A549 (cell line): ENCODE measurements around the gene DHPS. TPM values are rescaled to one million over a fixed set of nuclear protein-coding genes. Genes with fewer than 3 reads are reported as not detected.

Source experiments
- ATAC-seq, 2 experiments: fragments of 200-7000 bp in 1 of 2; fragments of >200 bp in 1 of 2; cut with Nextera tagmentation in 1 of 2; cut with Tn5 transposase in 1 of 2; 3 replicates each; pipeline versions ENCODE4 v1.8.0 to v1.9.1; 2018 to 2020; ENCODE audit warnings: mild to moderate bottlenecking in 1 of 2, moderate library complexity in 1 of 2
- CTCF ChIA-PET: fragments of 300-600 bp; sonication (Branson Sonifier 250); formaldehyde crosslinking; extraction: SDS; loops from one replicate; lab custom pipeline; 2021; ENCODE audit warnings: antibody characterized with exemption, inconsistent platforms; lab: Yijun Ruan, JAX
- POLR2A ChIA-PET: fragments of 350-600 bp; formaldehyde crosslinking; extraction: SDS; loops from one replicate; lab custom pipeline; 2021; ENCODE audit warnings: antibody characterized with exemption, inconsistent platforms; lab: Yijun Ruan, JAX
- DNase-seq, 2 experiments: peaks; one replicate each; pipeline versions ENCODE4 v3.0.0 to v3.0.0-alpha.2; 2011 to 2016; ENCODE audit warnings: low read depth in 1 of 2, low spot score in 1 of 2
- FAIRE-seq: peaks from 2 replicates; lab custom pipeline; 2011; peaks lifted over from hg19 to GRCh38; lab: Jason Lieb, UNC
- H3K27ac ChIP-seq, 2 experiments: fragments of >200 bp; sonication (Bioruptor Twin); formaldehyde crosslinking; 3 replicates each; pipeline ENCODE4 v1.5.1; 2016 to 2017
- H3K4me1 ChIP-seq: fragments of >200 bp; sonication (Bioruptor Twin); formaldehyde crosslinking; 3 replicates; pipeline ENCODE4 v1.6.1; 2016
- H3K4me2 ChIP-seq: fragments of >200 bp; sonication (Bioruptor Twin); formaldehyde crosslinking; 3 replicates; pipeline ENCODE4 v1.6.1; 2016
- H3K4me3 ChIP-seq: fragments of >200 bp; sonication (Bioruptor Twin); formaldehyde crosslinking; 3 replicates; pipeline ENCODE4 v1.5.1; 2016
- H3K9me3 ChIP-seq: fragments of >200 bp; sonication (Bioruptor Twin); formaldehyde crosslinking; 3 replicates; pipeline ENCODE4 v1.6.1; 2016
- CBX2 ChIP-seq: fragments of 200-600 bp; sonication (generic); IDR thresholded peaks from 2 replicates; pipeline ENCODE4 v1.6.1; 2016; ENCODE audit warnings: low read depth, mild to moderate bottlenecking, borderline replicate concordance
- CEBPB ChIP-seq, 2 experiments: fragments of >200 bp in 1 of 2; sonication (Bioruptor Twin) in 1 of 2; formaldehyde crosslinking in 1 of 2; IDR thresholded peaks; 2 replicates each; pipeline ENCODE4 v1.6.1; 2012 to 2016
- E2F6 ChIP-seq: IDR thresholded peaks from 2 replicates; pipeline ENCODE4 v1.6.1; 2012; ENCODE audit warnings: low read depth, borderline replicate concordance
- EHF ChIP-seq: fragments of 250-450 bp; sonication (Bioruptor Pico); IDR thresholded peaks from 2 replicates; pipeline ENCODE4 v1.5.0; 2020; ENCODE audit warnings: mild to moderate bottlenecking
- EP300 ChIP-seq, 2 experiments: fragments of >200 bp; sonication (Bioruptor Twin); formaldehyde crosslinking; IDR thresholded peaks; 2 replicates in 1 of 2; 3 replicates in 1 of 2; pipeline ENCODE4 v1.6.1; 2016 to 2017
- ESRRA ChIP-seq: fragments of 150-350 bp; IDR thresholded peaks from 2 replicates; pipeline ENCODE4 v1.6.1; 2014; ENCODE audit warnings: mild to moderate bottlenecking, low read length, borderline replicate concordance
- FOSL2 ChIP-seq, 2 experiments: fragments of 450-650 bp in 1 of 2; fragments of >200 bp in 1 of 2; sonication (Bioruptor Twin) in 1 of 2; formaldehyde crosslinking; IDR thresholded peaks; 2 replicates each; pipeline versions ENCODE4 v1.5.0 to v1.6.1; 2016 to 2020; ENCODE audit warnings: mild to moderate bottlenecking in 1 of 2, moderate library complexity in 1 of 2
- GATA3 ChIP-seq: IDR thresholded peaks from 2 replicates; pipeline ENCODE4 v1.6.1; 2012; ENCODE audit warnings: borderline replicate concordance
- HOXA7 ChIP-seq: fragments of 250-450 bp; sonication (Bioruptor Pico); IDR thresholded peaks from 2 replicates; pipeline ENCODE4 v1.5.0; 2020; ENCODE audit warnings: mild to moderate bottlenecking, moderate library complexity
- JUN ChIP-seq, 2 experiments: fragments of >200 bp; sonication (Bioruptor Twin); formaldehyde crosslinking; IDR thresholded peaks; 2 replicates in 1 of 2; 3 replicates in 1 of 2; pipeline ENCODE4 v1.6.1; 2016 to 2017
- KDM1A ChIP-seq: fragments of 200-600 bp; sonication (generic); IDR thresholded peaks from 2 replicates; pipeline ENCODE4 v1.6.1; 2016; ENCODE audit warnings: low read depth, mild to moderate bottlenecking
- KDM5A ChIP-seq: fragments of 200-600 bp; sonication (generic); IDR thresholded peaks from 2 replicates; pipeline ENCODE4 v1.6.1; 2016; ENCODE audit warnings: antibody characterized with exemption, mild to moderate bottlenecking
- MAFK ChIP-seq: fragments of 450-650 bp; IDR thresholded peaks from 2 replicates; pipeline ENCODE4 v1.6.1; 2014; ENCODE audit not compliant: partially characterized antibody
- MAX ChIP-seq: IDR thresholded peaks from 2 replicates; pipeline ENCODE4 v1.6.1; 2012
- NPAS2 ChIP-seq: fragments of 250-450 bp; sonication (Bioruptor Pico); IDR thresholded peaks from 2 replicates; pipeline ENCODE4 v1.8.0; 2022; ENCODE audit warnings: mild to moderate bottlenecking, moderate library complexity, borderline replicate concordance
- PBX3 ChIP-seq: IDR thresholded peaks from 2 replicates; pipeline ENCODE4 v1.6.1; 2012
- PHF8 ChIP-seq: fragments of 200-600 bp; sonication (generic); IDR thresholded peaks from 2 replicates; pipeline ENCODE4 v1.6.1; 2016; ENCODE audit warnings: low read depth, mild to moderate bottlenecking, antibody characterized with exemption, moderate library complexity, borderline replicate concordance
- POLR2A ChIP-seq: IDR thresholded peaks from 2 replicates; pipeline ENCODE4 v1.6.1; 2012; ENCODE audit warnings: mild to moderate bottlenecking, low read length
- RCOR1 ChIP-seq: fragments of 150-350 bp; IDR thresholded peaks from 2 replicates; pipeline ENCODE4 v1.6.1; 2014; ENCODE audit warnings: antibody characterized with exemption, low read length, low read depth
- REST ChIP-seq: fragments of 200-600 bp; sonication (generic); IDR thresholded peaks from 2 replicates; pipeline ENCODE4 v1.6.1; 2016; ENCODE audit warnings: antibody characterized with exemption, mild to moderate bottlenecking, moderate library complexity
- RNF2 ChIP-seq: fragments of 200-600 bp; sonication (generic); IDR thresholded peaks from 2 replicates; pipeline ENCODE4 v1.6.1; 2016; ENCODE audit warnings: low read depth, mild to moderate bottlenecking, antibody characterized with exemption, moderate library complexity, borderline replicate concordance
- TFCP2L1 ChIP-seq: fragments of 250-450 bp; sonication (Bioruptor Pico); IDR thresholded peaks from 2 replicates; pipeline ENCODE4 v1.5.0; 2021; ENCODE audit warnings: mild to moderate bottlenecking
- TP53 ChIP-seq: fragments of 250-450 bp; sonication (Bioruptor Pico); IDR thresholded peaks from 2 replicates; pipeline ENCODE4 v1.5.0; 2021; ENCODE audit warnings: mild to moderate bottlenecking, moderate library complexity
- ZC3H11A ChIP-seq: fragments of 450-650 bp; IDR thresholded peaks from 2 replicates; pipeline ENCODE4 v1.6.1; 2014; ENCODE audit warnings: antibody characterized with exemption, mild to moderate bottlenecking
- ZFP36 ChIP-seq: fragments of 450-650 bp; IDR thresholded peaks from 2 replicates; pipeline ENCODE4 v1.6.1; 2014; ENCODE audit warnings: borderline replicate concordance; ENCODE audit not compliant: partially characterized antibody
- ZNF302 ChIP-seq: fragments of 250-450 bp; sonication (Bioruptor Pico); IDR thresholded peaks from 2 replicates; pipeline ENCODE4 v1.9.0; 2021; ENCODE audit warnings: inconsistent platforms, mild to moderate bottlenecking, moderate library complexity
- WGBS: methylation state at CpG from one replicate; pipeline ENCODE4 v1.1.6; 2017; ENCODE audit errors: missing lambda C conversion rate; 5-methylcytosine and 5-hydroxymethylcytosine counted together
- polyA plus RNA-seq, 4 experiments: library from polyadenylated mRNA; depleted of rRNA in 3 of 4; stranded (reverse); fragments of >200 nt; fragmentation: RNase III in 1 of 4; extraction: RNeasy Plus Mini Kit Qiagen cat#74134 plus additional on column Dnase treatment in 1 of 4; gene quantifications; 2 replicates in 3 of 4; 3 replicates in 1 of 4; pipeline ENCODE4 v1.2.3, GENCODE V29; 2011 to 2017
- TF ChIP-seq, protein P1 (sequence below): fragments of 150-350 bp; IDR thresholded peaks from 2 replicates; pipeline ENCODE4 v1.6.1; 2014; ENCODE audit warnings: low read depth, mild to moderate bottlenecking, low read length

DHPS gene
- polyA plus RNA-seq, 2 of the 4 experiments (the other 2 are of a cell fraction) = 57.8 to 71.9 TPM

- DNase-seq (no peak), ATAC-seq (no peak), FAIRE-seq (no peak)
- CTCF ChIA-PET = interaction anchor here (0.7 to 1.0 kb wide), 2 partner anchors 80 to 172 kb away, joined by 3 to 4 read pairs; no protein-coding TSS in a partner anchor
- no peak overlapping the region for H3K27ac ChIP-seq
- 99% methylated on average over 10 of the region's 10 CpGs for WGBS
- 0 out of 3 replicates have a peak, but pooled peaks cover 4% of the 10 kb centered on the region for H3K4me1 ChIP-seq
- no peak overlapping the region for H3K4me3 ChIP-seq
- no peaks in the 10 kb centered on the region for H3K9me3 ChIP-seq
- no peak overlapping the region for H3K4me2 ChIP-seq
- TF ChIP-seq POLR2A (no peak), MAX (no peak), RCOR1 (no peak), TP53 (no peak), JUN (IDR thresholded peaks at IDR 0.05) (no peak), ZNF302 (CRISPR knock-in tag) (no peak), RNF2 (no peak), CEBPB (IDR thresholded peaks at IDR 0.05) (no peak), REST (no peak), HOXA7 (CRISPR knock-in tag) (no peak), KDM1A (no peak), E2F6 (no peak), ESRRA (no peak), PHF8 (no peak), TFCP2L1 (CRISPR knock-in tag) (no peak), FOSL2 (IDR thresholded peaks at IDR 0.05) (no peak), FOSL2 (CRISPR knock-in tag; IDR thresholded peaks at IDR 0.05) (no peak), EP300 (IDR thresholded peaks at IDR 0.05) (no peak)
- TF ChIP-seq, protein P1, sequence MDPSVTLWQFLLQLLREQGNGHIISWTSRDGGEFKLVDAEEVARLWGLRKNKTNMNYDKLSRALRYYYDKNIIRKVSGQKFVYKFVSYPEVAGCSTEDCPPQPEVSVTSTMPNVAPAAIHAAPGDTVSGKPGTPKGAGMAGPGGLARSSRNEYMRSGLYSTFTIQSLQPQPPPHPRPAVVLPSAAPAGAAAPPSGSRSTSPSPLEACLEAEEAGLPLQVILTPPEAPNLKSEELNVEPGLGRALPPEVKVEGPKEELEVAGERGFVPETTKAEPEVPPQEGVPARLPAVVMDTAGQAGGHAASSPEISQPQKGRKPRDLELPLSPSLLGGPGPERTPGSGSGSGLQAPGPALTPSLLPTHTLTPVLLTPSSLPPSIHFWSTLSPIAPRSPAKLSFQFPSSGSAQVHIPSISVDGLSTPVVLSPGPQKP = no peak
- TF ChIP-seq, all 56 proteins: peak for 0
- POLR2A ChIA-PET = interaction anchor here (0.6 kb wide), 1 partner anchor 9 kb away, joined by 3 read pairs; the partner anchor contains the start of genes MAN2B1 and WDR83
Observed at GRCh38 chr19:12675399-12675798, 6.3 kb downstream of the DHPS start.

DNA sequence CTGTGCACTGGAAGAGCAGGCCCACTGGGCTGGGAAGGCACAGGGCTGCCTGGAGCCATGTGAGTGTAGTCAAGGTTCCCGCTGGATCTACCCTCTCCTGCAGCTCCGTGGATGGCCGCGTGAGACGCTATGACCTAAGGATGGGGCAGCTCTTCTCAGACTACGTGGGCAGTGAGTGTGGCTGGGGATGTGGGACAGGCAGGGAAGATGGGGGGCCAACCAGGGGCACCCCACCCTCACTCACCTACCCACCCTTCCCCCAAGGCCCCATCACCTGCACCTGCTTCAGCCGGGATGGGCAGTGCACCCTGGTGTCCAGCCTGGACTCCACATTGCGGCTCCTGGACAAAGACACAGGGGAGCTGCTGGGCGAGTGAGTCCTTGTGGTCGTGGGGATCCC, 8.9 kb downstream of the DHPS start:
- ATAC-seq = no peak
- no peak overlapping the region for H3K4me2 ChIP-seq
- no peak for FAIRE-seq
- WGBS = 100% methylated on average over 6 of the region's 10 CpGs
- DNase-seq = no peak
- no peak overlapping the region for H3K4me3 ChIP-seq
- no peak overlapping the region for H3K27ac ChIP-seq
- H3K9me3 ChIP-seq = no peaks in the 10 kb centered on the region
- H3K4me1 ChIP-seq = peaks cover 11% of the 10 kb centered on the region
- CTCF ChIA-PET = interaction anchor here (1.2 to 2.6 kb wide), 7 partner anchors 8 to 175 kb away, joined by 3 to 7 read pairs (median 5); partner anchors contain the start of gene DHPS
- POLR2A ChIA-PET = no interaction called here
- no peak for TF ChIP-seq ZC3H11A
- TF ChIP-seq GATA3 = no peak
- TF ChIP-seq EHF = no peak
- no peak for TF ChIP-seq RNF2
- no peak for TF ChIP-seq PBX3
- TF ChIP-seq KDM5A = no peak
- TF ChIP-seq ZFP36 = no peak
- TF ChIP-seq CBX2 = no peak
- TF ChIP-seq MAX = no peak
- TF ChIP-seq PHF8 = no peak
- no peak for TF ChIP-seq MAFK
- TF ChIP-seq NPAS2 = no peak
- TF ChIP-seq REST = no peak
